Measurements from ENCODE around the gene EHD1. TPM values are rescaled to one million over a fixed set of nuclear protein-coding genes. Genes with fewer than 3 reads are reported as not detected.
A peak's percentile ranks its signal among the peaks of the same experiment; 100 is the strongest.

Gene EHD1
- total and polyA plus RNA-seq, 2 experiments from 2014 or later = 70.0 to 119 TPM

GRCh38 chr11:64838600-64839334, 39.7 kb downstream of the EHD1 start:
- no peak for TF ChIP-seq CTCF (IDR thresholded peaks at IDR 0.05; ENCODE audit: low read depth, low read length)
- Histone ChIP-seq H3K27ac (no peak overlapping the region), H3K4me1 (ENCODE audit: low read depth) (no peaks in the 10 kb centered on the region), H3K9me3 (ENCODE audit: low read depth) (no peaks in the 10 kb centered on the region), H3K27me3 (no peaks in the 10 kb centered on the region), H3K36me3 (no peaks in the 10 kb centered on the region), H3K4me3 (no peak overlapping the region)
- DNase-seq (ENCODE audit: low read depth in 1 of 2, low spot score in 1 of 2) = no peak

DNA sequence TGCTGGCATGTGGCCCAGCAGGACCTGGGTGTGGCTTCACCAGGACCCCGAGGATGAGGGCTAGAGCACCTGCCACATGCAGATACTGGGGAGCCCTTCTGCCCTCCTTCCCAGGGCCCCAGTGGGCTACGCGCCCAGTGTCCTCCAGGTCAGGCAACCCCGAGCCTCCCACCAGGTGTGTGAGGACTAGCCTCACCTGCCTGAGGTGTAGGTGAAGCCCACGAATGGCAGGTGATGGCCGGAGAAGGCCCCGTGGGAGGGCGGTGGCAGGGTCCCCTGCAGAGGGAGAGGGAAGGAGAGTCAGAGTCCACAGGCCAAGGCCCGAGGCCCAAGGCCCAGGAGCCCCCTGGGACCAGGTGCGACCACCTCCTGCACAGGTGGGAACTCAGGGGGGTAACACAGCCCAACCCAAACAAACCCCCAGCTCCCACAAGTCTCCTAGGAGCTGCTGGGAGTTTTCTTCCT, 40.5 kb downstream of the EHD1 start:
- no peak for DNase-seq (ENCODE audit: low read depth in 1 of 2, low spot score in 1 of 2)

DNA sequence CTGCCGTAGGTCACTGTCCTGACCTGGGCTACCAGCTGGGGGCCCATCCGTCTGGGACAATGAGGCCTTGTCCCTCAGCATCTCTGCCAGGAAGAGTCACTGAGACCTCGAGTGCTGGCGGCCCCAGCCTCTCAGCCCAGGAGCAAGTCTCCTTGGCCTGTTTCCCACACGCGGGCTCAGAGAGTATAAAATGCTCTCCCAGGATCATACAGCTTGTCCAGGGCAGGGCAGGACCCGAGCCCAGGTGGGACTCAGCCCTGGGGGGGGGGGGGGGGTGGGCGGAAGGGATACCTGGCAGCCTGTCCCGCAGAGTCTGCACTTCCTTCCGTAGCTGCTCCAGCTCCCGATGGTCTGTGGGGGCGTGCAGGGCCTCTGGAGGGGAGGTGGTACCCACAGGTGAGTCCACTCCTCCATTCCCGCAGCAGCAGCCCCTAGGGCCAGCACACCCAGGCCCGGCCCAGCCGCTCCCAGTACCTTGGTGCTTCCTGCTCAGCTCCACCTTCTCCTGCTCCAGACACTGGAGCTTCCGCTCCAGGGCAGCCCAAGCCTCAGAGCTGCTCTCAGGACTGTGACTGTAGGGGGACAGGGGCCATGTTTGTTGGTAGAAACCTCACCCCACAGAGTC, 41.9 kb downstream of the EHD1 start:
- no peaks in the 10 kb centered on the region for H3K4me1 ChIP-seq (ENCODE audit: low read depth)
- TF ChIP-seq CTCF (IDR thresholded peaks at IDR 0.05; ENCODE audit: low read depth, low read length) = no peak

More for the DNA sequence above, 40.5 kb downstream of the EHD1 start:
- no peaks in the 10 kb centered on the region for H3K9me3 ChIP-seq (ENCODE audit: low read depth)
- no peak for TF ChIP-seq CTCF (IDR thresholded peaks at IDR 0.05; ENCODE audit: low read depth, low read length)
- H3K27ac ChIP-seq = no peak overlapping the region
- no peak overlapping the region for H3K4me3 ChIP-seq
- no peaks in the 10 kb centered on the region for H3K36me3 ChIP-seq
- H3K27me3 ChIP-seq = no peaks in the 10 kb centered on the region
- no peaks in the 10 kb centered on the region for H3K4me1 ChIP-seq (ENCODE audit: low read depth)

DNA sequence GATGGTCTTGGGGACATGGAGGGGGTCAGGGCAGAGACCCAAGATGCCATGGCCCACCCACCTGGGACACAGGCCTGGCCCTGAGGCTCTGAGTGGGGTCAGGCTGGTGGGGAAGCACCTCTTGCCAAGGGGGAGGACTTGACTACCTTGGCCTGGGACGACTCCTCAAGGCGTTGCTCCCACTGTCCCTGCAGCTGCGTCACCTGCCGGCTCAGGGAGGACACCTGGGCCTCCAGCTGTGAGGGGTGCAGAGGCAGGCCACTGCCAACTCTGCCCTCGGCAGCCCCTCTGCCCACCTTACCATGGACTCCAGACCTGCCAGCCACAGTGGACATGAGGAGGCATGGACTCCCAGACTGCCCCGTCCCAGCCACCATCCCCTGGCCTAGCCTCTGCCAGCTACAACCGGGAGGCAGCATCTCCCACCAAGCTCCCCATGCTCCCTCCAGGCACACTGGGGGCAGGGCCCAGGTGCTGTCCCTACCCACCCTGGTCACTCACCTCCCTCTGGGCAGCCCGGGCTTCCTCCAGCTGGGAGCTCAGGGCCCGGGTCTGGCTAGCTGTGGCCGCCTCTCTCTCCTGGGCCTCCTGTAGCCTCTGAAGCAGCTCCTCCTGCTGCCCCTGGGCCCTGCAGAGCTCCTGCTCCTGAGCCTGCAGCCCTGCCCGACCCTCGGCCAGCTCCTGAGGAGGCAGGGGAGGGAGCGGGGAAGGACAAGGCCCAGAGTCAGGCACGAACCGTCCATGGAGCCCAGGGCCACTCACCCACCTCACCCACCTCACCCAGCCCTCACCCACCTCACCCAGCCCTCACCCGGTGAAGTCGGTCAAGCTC, 42.6 kb downstream of the EHD1 start:
- Histone ChIP-seq H3K27me3 (no peaks in the 10 kb centered on the region), H3K36me3 (no peaks in the 10 kb centered on the region), H3K4me1 (ENCODE audit: low read depth) (no peaks in the 10 kb centered on the region), H3K9me3 (ENCODE audit: low read depth) (no peaks in the 10 kb centered on the region), H3K4me3 (no peak overlapping the region), H3K27ac (no peak overlapping the region)
- TF ChIP-seq CTCF (IDR thresholded peaks at IDR 0.05; ENCODE audit: low read depth, low read length) = no peak
- DNase-seq (ENCODE audit: low read depth in 1 of 2, low spot score in 1 of 2) = no peak

More for the DNA sequence above, 41.9 kb downstream of the EHD1 start:
- no peaks in the 10 kb centered on the region for H3K36me3 ChIP-seq
- H3K9me3 ChIP-seq (ENCODE audit: low read depth) = no peaks in the 10 kb centered on the region
- H3K27ac ChIP-seq = no peak overlapping the region
- H3K27me3 ChIP-seq = no peaks in the 10 kb centered on the region
- no peak overlapping the region for H3K4me3 ChIP-seq
- DNase-seq (ENCODE audit: low read depth in 1 of 2, low spot score in 1 of 2) = no peak

- Histone ChIP-seq H3K36me3 (no peaks in the 10 kb centered on the region), H3K4me1 (ENCODE audit: low read depth) (no peaks in the 10 kb centered on the region), H3K9me3 (ENCODE audit: low read depth) (no peaks in the 10 kb centered on the region), H3K4me3 (no peak overlapping the region), H3K27ac (no peak overlapping the region), H3K27me3 (no peaks in the 10 kb centered on the region)
- DNase-seq (ENCODE audit: low read depth in 1 of 2, low spot score in 1 of 2) = peak in 1 of 2 donors; percentile 59
- no peak for TF ChIP-seq CTCF (IDR thresholded peaks at IDR 0.05; ENCODE audit: low read depth, low read length)
These were observed 43.5 kb downstream of the EHD1 start for GRCh38 chr11:64834723-64835615.
